ENCODE results near the gene RNFT1.
"Not testable (repeated sequence)": the region's sequence is repeated elsewhere in the genome, so short reads cannot be mapped to it uniquely, and the experiment has no call there.

The RNFT1 gene

GRCh38 chr17:59930121-59930520 is 34.4 kb downstream of the RNFT1 start:
- DNase-seq, result not testable (repeated sequence)

- not testable (repeated sequence) for DNase-seq
Measured at GRCh38 chr17:59920637-59921036, 43.9 kb downstream of the RNFT1 start.

- no peak for DNase-seq
Measured at GRCh38 chr17:59916446-59916845, 48.1 kb downstream of the RNFT1 start.

GRCh38 chr17:59914274-59914854 is 50.2 kb downstream of the RNFT1 start:
- no peak for DNase-seq

- DNase-seq, result no peak
Measured at GRCh38 chr17:59907467-59907866, 57.1 kb downstream of the RNFT1 start.

- no peak for DNase-seq
Measured at GRCh38 chr17:59903455-59903854, 61.1 kb downstream of the RNFT1 start.

All from T-helper 9 cell (primary cell).